Colon (tissue), 2 donors: ENCODE measurements around the gene STX11.

ENCODE experiments used
- FAIRE-seq: peaks from 2 replicates; lab custom pipeline; 2012; peaks lifted over from hg19 to GRCh38; lab: Jason Lieb, UNC
- donor health status: control.
- donor health status: control.

STX11 gene

DNA sequence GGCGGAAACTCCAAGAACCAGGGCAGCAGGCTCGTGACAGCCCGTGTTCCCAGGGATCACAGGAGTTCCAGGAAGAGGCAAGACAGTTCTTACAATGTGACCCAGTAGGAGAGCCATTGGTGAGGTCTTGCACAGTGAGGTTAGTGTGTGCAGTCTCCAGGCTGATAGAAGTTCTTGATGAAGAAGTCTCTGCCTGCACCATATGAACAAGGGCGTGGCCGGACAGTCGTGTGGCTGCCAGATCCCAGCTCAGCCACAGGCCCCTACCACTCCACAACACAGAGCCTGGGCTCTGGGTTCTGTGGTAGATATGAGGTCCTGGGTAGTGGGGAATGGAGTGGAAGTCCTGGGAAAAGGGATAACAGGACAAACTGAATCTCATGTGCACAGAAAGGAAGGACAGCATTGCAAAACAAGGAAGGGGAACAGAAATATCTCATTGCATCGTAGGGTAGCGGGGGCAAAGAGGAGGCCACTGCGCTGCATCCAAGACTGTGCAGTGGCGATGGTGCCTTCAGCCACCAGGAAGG, 65.2 kb downstream of the STX11 start:
- FAIRE-seq, result no peak

DNA sequence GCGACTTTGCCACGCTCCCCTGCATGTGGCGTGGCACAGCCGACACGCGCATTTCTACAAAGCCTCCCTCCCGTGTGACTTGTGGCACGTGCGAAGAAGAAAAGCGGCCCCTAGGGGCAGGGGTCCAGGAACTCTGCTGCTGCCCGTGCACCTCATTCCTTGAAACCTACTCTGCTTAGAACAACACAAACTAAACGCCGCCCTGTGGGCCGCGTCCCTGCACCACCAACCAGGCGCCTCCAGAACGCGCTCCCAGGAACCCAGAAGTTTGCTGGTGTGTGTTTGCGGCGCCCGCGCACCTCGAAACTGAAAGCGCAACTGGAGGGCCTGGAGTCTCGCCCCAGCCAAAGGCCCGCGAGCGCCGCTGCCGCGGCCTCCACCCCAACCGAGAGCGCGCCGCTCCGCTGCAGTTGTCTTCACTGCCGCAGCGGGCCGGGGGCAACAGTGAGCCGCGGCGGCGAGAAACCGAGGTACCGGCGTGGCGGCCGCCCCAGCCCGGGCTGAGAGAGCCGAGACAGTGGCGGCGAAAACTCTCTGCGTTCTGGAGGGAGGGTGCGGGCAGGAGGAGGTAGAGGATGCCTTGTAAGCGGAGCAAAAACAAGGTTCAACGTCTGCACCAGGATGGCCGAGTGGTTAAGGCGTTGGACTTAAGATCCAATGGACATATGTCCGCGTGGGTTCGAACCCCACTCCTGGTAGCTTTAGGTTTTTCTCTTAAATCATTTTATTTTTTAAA, 65.8 kb downstream of the STX11 start:
- no peak for FAIRE-seq

DNA sequence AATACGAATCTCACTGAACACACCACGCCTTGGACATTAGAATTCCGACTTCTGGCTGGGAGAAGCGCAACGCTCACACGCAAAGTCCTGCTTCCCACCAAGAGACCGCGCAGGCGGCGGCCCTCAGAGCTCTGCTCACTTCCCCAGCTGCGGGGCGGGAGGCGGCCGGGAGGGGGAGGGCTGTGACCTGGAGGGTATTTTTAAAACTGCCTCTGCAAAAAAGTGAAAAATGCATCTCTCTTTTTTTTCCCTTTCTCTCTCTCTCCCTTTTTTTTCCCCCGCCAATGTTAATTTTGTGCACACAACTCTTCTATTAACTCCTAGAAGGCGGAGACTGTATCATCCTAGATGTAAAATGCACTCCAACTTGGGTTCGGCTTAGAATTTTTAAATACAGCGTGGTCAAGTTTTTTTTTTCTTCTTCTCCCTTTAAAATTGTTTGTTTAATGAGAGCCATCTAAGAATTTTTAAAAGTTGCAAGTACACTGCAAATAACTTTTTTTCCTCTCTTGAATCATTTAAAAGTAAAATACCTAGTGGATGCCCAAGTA, 66.4 kb downstream of the STX11 start:
- FAIRE-seq, result no peak

DNA sequence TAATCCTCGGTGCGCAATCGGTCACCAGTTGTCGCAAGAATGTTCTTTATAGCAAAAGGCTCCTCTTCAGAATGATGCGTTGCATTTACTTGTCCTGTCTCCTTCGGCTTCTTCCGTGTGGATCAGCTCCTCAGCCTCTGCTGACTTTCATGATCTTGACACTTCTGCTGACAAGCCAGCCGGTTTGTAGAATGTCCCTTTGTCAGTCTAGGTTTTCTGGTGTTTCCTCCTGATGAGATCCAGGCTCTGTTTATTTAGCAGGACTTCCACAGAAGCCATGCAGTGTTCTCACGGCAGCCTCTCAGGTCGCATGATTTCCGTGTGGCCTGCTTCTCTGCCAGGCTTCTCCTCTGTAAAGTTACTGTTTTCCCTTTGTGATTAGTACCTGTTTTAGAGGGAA, 66.9 kb downstream of the STX11 start:
- FAIRE-seq, result no peak

DNA sequence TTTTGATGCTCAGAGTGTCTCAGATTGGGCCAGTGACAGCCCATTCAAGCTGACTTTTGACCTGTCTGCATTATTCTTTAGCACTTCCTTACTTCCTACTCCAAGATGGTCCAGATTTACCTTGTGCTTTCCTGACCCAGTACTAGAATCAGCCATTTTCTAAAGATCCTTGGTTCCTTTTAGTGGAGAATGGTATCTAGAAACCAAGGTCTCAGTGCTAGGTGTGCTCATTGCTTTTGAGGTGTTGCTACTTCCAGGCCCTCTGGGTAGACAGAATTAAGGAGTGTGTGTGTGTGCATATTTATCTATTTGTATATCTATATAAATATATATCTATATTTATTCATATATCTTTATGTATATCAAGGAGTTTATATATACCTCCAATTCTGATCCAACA, 67.5 kb downstream of the STX11 start:
- FAIRE-seq, result no peak

DNA sequence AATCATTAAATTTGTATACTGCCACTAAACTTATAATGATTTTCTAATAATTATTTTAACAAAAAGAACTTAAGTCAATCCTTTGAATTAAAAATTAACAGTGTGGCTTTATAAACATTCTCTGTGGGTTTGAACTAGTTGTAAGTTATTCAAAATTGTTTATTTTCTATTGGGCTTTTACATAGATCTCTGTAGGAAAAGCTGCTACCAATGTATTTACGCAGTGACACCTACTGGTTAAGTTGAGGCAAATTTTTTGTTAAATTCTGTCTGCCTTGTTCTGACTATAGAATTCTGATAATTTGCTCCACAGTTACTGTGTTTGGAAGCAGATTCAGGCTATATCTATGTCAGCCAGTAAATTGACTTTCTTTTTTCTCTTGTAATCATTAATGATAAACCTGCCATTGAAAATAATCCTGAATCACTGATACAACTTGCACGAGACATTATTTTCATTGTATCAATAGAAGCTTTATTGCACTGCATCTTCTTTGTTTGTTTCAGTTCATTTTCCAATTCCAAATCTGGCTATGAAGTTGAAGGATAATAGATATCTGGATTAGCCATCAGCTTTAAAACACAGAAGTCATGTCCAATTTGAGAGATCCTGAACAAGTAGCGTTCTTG, 68.9 kb downstream of the STX11 start:
- peak; percentile 58 for FAIRE-seq

DNA sequence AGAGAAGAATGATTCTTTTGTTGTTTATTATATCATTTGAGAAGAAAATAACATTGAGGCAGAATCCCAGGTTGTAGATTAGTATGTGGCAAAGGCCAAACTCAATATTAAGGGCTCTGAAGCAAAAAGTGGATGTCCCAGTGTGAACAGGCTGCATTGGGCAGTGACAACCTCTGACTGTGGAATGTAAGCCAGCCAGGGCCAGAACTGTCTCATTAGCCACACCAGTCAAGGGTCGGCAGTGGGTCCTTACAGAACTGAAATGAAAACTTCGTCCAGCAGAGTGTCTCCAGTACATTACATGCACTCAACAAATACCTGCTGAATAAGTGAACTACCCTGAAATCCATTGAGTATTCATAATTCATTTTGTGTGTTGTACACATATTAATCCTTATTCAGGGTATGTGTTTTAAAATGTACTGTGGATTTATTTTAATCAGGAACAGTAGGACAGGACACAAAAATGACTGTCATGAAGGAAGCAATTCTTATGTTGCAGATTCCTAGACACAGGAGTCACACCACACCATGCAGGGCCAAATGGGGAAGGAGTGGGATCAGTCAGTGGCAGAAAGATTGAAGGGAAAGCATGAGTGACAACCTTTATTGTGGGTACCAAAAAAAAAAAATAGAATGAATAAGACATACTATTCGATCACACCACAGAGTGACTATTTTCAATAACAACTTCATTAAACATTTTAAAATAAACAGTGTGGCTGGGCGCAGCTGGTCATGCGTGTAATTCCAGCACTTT, 69.9 kb downstream of the STX11 start:
- FAIRE-seq, result no peak

DNA sequence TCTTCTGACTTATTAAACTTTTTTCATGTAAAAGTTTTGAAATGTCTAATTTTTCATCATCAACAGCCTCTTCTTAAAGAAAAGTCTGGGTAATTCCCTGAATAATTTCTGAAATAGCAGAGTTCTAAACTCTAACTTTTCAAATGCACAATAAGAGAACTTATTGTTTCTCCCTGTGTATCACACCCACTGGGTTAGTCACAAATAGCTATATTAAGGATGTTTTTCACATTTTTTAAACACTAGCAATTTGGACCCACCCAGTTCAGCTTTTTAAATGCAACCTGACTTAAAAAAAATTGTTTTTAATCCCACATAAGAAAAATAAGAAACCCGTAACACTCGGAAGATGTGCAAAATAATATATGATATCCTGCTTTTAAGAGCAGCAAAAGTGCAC, 73.4 kb downstream of the STX11 start:
- no peak for FAIRE-seq

DNA sequence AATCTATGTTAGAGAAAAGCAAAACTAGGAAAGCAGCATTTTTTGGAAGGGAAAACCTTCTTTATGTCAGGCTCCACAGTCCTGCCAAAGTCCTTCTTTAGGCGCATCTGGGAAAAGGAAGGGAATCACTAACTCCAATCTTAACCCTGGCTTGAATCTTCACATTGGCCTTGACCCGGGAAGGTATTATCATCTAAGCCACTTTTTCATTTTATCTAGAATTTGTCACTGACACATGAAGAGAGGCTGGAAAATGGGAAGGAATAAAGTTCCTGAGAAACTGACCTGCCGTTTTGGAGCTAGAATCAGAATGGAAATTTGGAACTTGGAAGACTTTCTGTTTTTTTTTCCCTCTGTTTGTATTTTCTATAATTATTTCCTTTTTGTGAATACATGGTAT, 81.4 kb downstream of the STX11 start:
- FAIRE-seq, result no peak

DNA sequence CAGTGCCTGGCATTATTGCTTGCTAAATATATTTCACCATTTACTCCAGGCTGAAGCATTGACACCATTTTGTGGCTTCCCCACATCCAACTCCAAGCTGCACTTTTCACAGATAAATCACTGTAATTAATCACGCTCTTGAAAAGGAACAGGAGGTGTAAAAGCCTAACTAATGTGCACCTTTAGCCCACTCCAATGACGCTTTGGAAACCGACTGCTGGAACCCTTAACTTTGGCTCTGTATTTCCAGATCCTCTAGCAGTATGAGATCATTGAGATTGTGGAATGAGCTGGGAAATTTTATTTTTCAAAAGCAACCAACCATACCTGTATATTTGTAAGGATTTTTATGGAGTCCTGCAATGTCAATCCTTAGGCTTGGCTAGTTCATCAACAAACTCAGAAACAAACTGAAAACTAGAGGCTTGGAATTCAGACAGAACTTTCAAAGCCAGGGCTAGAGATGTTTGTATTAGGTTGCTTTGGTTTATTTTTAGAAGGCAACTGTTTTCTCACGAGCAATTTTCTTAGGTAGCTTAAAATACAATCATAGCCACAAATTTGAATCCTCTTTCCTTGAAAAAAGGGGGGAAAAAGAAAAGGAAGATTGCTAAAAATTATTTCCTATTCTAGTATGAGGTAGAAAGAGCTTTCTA, 82.0 kb downstream of the STX11 start:
- FAIRE-seq, result no peak

DNA sequence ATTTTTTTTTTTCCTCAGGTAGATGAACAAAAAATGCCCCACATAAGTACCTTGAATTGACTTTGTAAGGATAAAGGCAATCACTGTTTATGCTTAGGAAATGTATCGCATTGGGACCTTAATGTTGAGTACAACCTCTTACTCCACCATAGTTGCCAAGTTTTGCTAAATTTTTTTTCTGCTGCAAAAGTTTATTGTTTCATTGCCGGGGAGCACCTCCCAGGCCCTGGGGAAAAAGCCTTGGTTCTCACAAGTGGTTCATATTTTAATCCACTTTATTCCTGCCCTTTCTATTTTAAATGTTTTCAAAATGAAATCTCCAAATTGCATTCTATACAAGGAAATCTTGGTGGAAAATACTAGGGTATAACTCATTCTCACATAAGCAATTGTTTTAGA, 82.5 kb downstream of the STX11 start:
- no peak for FAIRE-seq

DNA sequence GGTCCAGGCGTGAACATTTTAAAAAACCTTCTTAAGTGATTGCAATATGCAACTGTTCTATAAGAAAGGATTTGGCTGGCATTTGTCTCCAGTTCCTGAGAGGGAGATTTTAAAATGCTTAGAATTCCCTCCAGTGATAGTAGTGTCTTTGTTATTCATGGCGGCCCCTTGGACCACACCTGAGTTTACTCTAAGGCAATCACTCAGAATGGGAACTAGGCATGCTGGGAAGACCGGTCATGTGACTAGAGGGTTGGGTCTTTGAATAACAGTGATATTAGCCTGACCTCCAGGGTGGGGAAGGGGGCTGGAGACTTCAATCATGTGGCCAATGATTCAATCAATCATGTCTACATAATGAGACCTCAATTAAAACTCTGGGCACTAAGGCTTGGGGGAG, 84.1 kb downstream of the STX11 start:
- no peak for FAIRE-seq

DNA sequence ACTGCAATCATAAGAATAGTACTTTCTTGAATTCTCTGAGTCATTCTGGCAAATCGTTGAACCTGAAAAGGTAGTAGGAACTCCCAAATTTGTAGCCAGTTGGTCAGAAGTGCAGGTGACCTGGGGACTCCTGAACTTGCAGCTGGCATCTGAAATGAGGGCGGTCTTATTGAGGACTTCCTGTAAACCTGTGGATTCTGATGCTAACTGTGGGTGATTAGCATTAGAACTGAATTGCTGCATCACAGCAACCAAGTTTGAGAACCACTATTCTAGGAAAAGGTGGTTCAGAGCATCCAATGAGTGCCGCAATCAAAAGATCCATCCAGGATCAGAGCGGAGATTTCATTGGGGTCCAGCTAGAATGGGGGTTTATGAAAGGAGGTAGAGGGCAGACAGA, 84.6 kb downstream of the STX11 start:
- no peak for FAIRE-seq
